ENCODE measurements around the gene GIT2.

Gene GIT2, protein sequence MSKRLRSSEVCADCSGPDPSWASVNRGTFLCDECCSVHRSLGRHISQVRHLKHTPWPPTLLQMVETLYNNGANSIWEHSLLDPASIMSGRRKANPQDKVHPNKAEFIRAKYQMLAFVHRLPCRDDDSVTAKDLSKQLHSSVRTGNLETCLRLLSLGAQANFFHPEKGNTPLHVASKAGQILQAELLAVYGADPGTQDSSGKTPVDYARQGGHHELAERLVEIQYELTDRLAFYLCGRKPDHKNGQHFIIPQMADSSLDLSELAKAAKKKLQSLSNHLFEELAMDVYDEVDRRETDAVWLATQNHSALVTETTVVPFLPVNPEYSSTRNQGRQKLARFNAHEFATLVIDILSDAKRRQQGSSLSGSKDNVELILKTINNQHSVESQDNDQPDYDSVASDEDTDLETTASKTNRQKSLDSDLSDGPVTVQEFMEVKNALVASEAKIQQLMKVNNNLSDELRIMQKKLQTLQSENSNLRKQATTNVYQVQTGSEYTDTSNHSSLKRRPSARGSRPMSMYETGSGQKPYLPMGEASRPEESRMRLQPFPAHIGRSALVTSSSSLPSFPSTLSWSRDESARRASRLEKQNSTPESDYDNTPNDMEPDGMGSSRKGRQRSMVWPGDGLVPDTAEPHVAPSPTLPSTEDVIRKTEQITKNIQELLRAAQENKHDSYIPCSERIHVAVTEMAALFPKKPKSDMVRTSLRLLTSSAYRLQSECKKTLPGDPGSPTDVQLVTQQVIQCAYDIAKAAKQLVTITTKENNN

DNA sequence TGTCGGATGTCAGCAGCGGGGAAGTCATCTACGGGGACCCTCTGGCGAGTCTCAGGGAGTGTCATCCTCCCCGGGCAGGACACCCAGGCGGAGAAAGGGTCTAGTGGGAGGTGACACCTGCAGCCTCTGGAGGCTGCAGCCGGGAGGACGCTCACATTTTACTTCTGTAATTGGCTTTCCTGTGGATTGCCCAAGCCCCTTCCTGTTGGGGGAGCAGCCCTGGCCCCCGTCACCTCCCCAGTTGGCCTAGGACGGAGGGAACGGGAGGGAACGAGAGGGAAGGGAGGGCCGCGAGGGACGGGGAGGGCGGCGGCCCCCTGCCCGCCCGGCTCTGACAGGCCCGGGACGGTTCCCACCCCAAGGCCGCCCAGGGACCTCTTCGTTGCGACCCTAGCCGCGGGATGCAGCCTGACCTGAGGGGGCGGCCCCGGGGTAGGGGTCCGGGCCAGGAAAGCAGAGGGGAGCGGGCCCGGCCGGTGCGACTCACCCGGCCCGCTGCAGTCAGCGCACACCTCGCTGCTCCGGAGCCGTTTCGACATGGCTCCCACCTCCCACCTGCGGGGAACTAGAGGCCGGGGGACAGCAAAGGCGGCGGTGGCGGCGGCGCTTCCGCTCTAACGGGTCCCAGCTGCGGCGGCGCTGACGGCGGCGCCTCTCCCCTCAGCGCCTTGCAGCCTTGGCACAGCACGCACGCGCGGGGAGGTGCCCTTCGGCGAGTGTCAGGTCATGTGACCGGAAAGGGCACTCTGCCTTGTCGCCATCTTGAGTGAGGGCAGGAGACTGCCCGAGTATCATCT, at the start of gene GIT2:
Gene GIT2, minus strand, starts transcription at position 683 of the 797 bp plus-strand sequence. Its CDS starts 144 bp downstream, at position 539.
- H3K4me3 ChIP-seq (ENCODE audit: control insufficient read depth, low read depth, low read length): peak within 1 kb of the TSS; percentile 66
- no peak for TF ChIP-seq CTCF (IDR thresholded peaks at IDR 0.05; ENCODE audit: control insufficient read depth, insufficient read depth, low read depth, low read length, missing control alignments)
- DNase-seq (ENCODE audit: low read depth): no peak

DNA sequence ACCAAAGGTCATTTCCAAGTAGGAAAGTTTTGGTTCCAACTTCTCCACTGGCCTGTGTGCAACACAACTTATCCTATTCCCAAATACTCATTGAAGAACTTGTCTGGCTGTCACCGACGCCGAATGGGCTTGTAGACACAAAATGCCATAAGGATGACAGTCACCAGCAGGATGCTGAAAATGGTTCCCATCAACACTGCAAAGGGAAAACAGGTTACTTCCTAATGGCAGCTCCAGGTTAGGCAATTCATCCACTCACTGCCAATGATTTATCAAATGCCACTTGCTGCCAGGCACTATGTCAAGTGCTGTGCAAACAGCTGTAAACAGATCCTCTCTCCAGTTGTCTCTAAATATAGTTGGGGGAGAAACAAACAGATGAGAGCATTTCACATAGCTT, 46.1 kb upstream of the GIT2 start:
- no peak for DNase-seq (ENCODE audit: low read depth)
- no peak overlapping the region for H3K4me3 ChIP-seq (ENCODE audit: control insufficient read depth, low read depth, low read length)
- no peak for TF ChIP-seq CTCF (IDR thresholded peaks at IDR 0.05; ENCODE audit: control insufficient read depth, insufficient read depth, low read depth, low read length, missing control alignments)

- no peak for TF ChIP-seq CTCF (IDR thresholded peaks at IDR 0.05; ENCODE audit: control insufficient read depth, insufficient read depth, low read depth, low read length, missing control alignments)
- peak; percentile 81 for DNase-seq (ENCODE audit: low read depth)
- H3K4me3 ChIP-seq (ENCODE audit: control insufficient read depth, low read depth, low read length): no peak overlapping the region
Observed at GRCh38 chr12:110039085-110039807, 43.1 kb upstream of the GIT2 start.

DNA sequence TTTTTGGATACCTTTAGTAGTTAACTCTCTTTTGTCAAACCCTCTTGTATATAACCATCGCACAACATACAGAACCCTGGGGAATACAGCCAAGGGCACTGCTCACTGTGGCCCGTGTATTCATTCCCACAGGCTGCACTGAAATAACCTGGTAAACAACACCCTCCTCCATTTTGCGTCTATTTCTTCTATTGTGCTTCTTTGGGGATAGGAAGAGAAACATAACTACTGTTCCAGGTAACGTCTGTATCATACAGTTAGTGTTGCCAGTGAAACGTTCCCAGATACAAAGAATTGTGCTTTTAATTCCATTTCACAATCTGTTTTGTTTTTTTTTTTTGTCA, 42.5 kb upstream of the GIT2 start:
- no peak overlapping the region for H3K4me3 ChIP-seq (ENCODE audit: control insufficient read depth, low read depth, low read length)
- DNase-seq (ENCODE audit: low read depth): no peak
- TF ChIP-seq CTCF (IDR thresholded peaks at IDR 0.05; ENCODE audit: control insufficient read depth, insufficient read depth, low read depth, low read length, missing control alignments): no peak

DNA sequence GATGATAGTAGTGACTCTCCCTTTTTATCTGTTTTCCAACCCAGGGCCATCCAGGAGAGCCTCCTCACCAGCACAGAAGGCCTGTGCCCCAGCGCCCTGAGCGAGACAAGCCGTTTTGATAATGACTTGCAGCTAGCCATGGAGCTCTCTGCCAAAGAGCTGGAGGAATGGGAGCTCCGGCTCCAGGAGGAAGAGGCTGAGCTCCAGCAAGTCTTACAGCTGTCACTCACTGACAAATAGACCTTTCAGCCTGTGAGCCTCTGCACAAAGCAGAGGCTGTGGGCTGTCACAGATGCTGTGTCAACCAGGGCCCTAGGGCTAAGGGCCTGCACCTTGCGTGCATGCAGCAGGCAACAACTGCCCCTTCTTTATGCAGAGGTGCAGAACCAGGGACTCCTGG, 41.1 kb upstream of the GIT2 start:
- no peak overlapping the region for H3K4me3 ChIP-seq (ENCODE audit: control insufficient read depth, low read depth, low read length)
- no peak for TF ChIP-seq CTCF (IDR thresholded peaks at IDR 0.05; ENCODE audit: control insufficient read depth, insufficient read depth, low read depth, low read length, missing control alignments)
- DNase-seq (ENCODE audit: low read depth): no peak

All from AG09309 (cell line).